ENCODE measurements around the gene RAB10. TPM values are rescaled to one million over a fixed set of nuclear protein-coding genes. Genes with fewer than 3 reads are reported as not detected.
"Not testable (repeated sequence)": the region's sequence is repeated elsewhere in the genome, so short reads cannot be mapped to it uniquely, and the experiment has no call there.

Gene RAB10
- total and polyA plus RNA-seq, 4 experiments from 2014 or later, result 67.8 to 108 (median 91.8) TPM

GRCh38 chr2:26028083-26028482 is 5.8 kb upstream of the RAB10 start:
- DNase-seq; H3K4me3 Mint-ChIP-seq; H3K4me1 Mint-ChIP-seq; H3K36me3 ChIP-seq (ENCODE audit: insufficient read depth, low read length); H3K4me1 ChIP-seq (ENCODE audit: insufficient read depth, low read length); H3K27ac ChIP-seq (ENCODE audit: low read depth, low read length); H3K9me3 Mint-ChIP-seq; H3K27me3 ChIP-seq (ENCODE audit: insufficient read depth, low read length); H3K9me3 ChIP-seq (ENCODE audit: control insufficient read depth in 1 of 2, low read length in 2 of 2); H3K27ac Mint-ChIP-seq; POLR2A ChIA-PET (ENCODE audit: partially characterized antibody); intact Hi-C loops (cut with micrococcal nuclease); CTCF ChIA-PET (ENCODE audit: partially characterized antibody); H3K36me3 Mint-ChIP-seq; H3K27me3 Mint-ChIP-seq; H3K4me3 ChIP-seq (ENCODE audit: low read length in 2 of 2): not testable (repeated sequence)

GRCh38 chr2:26032586-26033269 is 1.2 kb upstream of the RAB10 start:
- H3K36me3 Mint-ChIP-seq, result peaks cover 4 to 20% of the 10 kb centered on the region in 2 donors
- H3K9me3 Mint-ChIP-seq; DNase-seq; H3K9me3 ChIP-seq (ENCODE audit: control insufficient read depth in 1 of 2, low read length in 2 of 2); H3K27me3 ChIP-seq (ENCODE audit: insufficient read depth, low read length); H3K27me3 Mint-ChIP-seq; H3K36me3 ChIP-seq (ENCODE audit: insufficient read depth, low read length): not testable (repeated sequence)
- peak overlapping the region; percentile 94 to 99 (median 97) for H3K4me3 Mint-ChIP-seq
- peak overlapping the region; percentile 94 to 99 for H3K4me3 ChIP-seq (ENCODE audit: low read length in 2 of 2)
- H3K27ac ChIP-seq (ENCODE audit: low read depth, low read length), result peak overlapping the region; percentile 86
- peaks cover 16 to 39% (median 29%) of the 10 kb centered on the region in 4 donors for H3K4me1 Mint-ChIP-seq
- H3K27ac Mint-ChIP-seq, result peak overlapping the region; percentile 89 to 97 (median 96)
- intact Hi-C loops (cut with micrococcal nuclease), result loop anchor here (1.0 to 5.0 kb wide), 4 partner anchors 41 to 1060 kb away; partner anchors contain the start of genes ADGRF3, ASXL2, DNAJC27 and SELENOI
- peaks cover 33% of the 10 kb centered on the region for H3K4me1 ChIP-seq (ENCODE audit: insufficient read depth, low read length)
- POLR2A ChIA-PET (ENCODE audit: partially characterized antibody), result interaction anchor here (0.9 to 2.5 kb wide), 11 partner anchors 13 to 1347 kb away, joined by 3 to 34 read pairs (median 4); partner anchors contain the start of genes ADGRF3, ASXL2 and KIF3C
- CTCF ChIA-PET (ENCODE audit: partially characterized antibody), result interaction anchor here (1.0 to 2.1 kb wide), 2 partner anchors 42 to 152 kb away, joined by 4 to 6 read pairs; no protein-coding TSS in a partner anchor

GRCh38 chr2:26033270-26033817 is 540 bp upstream of the RAB10 start:
- Mint-ChIP-seq H3K27me3 (no peaks in the 10 kb centered on the region), H3K4me1 (peaks cover 16 to 45% (median 33%) of the 10 kb centered on the region in 4 donors), H3K4me3 (peak overlapping the region; percentile 94 to 99 (median 97)), H3K27ac (peak overlapping the region; percentile 89 to 97 (median 96)), H3K9me3 (no peaks in the 10 kb centered on the region), H3K36me3 (peaks cover 4 to 20% of the 10 kb centered on the region in 2 donors)
- Histone ChIP-seq H3K4me1 (ENCODE audit: insufficient read depth, low read length) (peaks cover 38% of the 10 kb centered on the region), H3K9me3 (ENCODE audit: control insufficient read depth in 1 of 2, low read length in 2 of 2) (no peaks in the 10 kb centered on the region), H3K27me3 (ENCODE audit: insufficient read depth, low read length) (no peaks in the 10 kb centered on the region), H3K36me3 (ENCODE audit: insufficient read depth, low read length) (peaks cover 4% of the 10 kb centered on the region), H3K27ac (ENCODE audit: low read depth, low read length) (peak overlapping the region; percentile 86), H3K4me3 (ENCODE audit: low read length in 2 of 2) (peak overlapping the region; percentile 94 to 99)
- intact Hi-C loops (cut with micrococcal nuclease), result loop anchor here (1.0 to 5.0 kb wide), 4 partner anchors 42 to 1061 kb away; partner anchors contain the start of genes ADGRF3, ASXL2, DNAJC27 and SELENOI
- ChIA-PET POLR2A (ENCODE audit: partially characterized antibody) (interaction anchor here (0.9 to 2.7 kb wide), 20 partner anchors 10 to 1346 kb away, joined by 3 to 34 read pairs (median 6); partner anchors contain the start of genes ADGRF3, ASXL2, HADHA and KIF3C), CTCF (ENCODE audit: partially characterized antibody) (interaction anchor here (1.0 to 2.1 kb wide), 5 partner anchors 20 to 151 kb away, joined by 3 to 6 read pairs (median 4); no protein-coding TSS in a partner anchor)
- no peak for DNase-seq

- intact Hi-C loops (cut with micrococcal nuclease), result loop anchor here (1.0 to 5.0 kb wide), 5 partner anchors 10 to 1062 kb away; partner anchors contain the start of genes ADGRF3, DNAJC27, KIF3C and SELENOI
- H3K27me3 ChIP-seq (ENCODE audit: insufficient read depth, low read length), result no peaks in the 10 kb centered on the region
- H3K27ac ChIP-seq (ENCODE audit: low read depth, low read length), result peak overlapping the region; percentile 86
- H3K4me3 ChIP-seq (ENCODE audit: low read length in 2 of 2), result peak overlapping the region; percentile 73 to 99
- no peaks in the 10 kb centered on the region for H3K9me3 ChIP-seq (ENCODE audit: control insufficient read depth in 1 of 2, low read length in 2 of 2)
- peaks cover 4% of the 10 kb centered on the region for H3K36me3 ChIP-seq (ENCODE audit: insufficient read depth, low read length)
- Mint-ChIP-seq H3K9me3 (no peaks in the 10 kb centered on the region), H3K27ac (peak overlapping the region; percentile 89 to 97 (median 96)), H3K4me3 (peak overlapping the region; percentile 94 to 99 (median 97)), H3K27me3 (no peaks in the 10 kb centered on the region), H3K36me3 (peaks cover 4 to 20% of the 10 kb centered on the region in 2 donors), H3K4me1 (peaks cover 16 to 46% (median 36%) of the 10 kb centered on the region in 4 donors)
- H3K4me1 ChIP-seq (ENCODE audit: insufficient read depth, low read length), result peaks cover 43% of the 10 kb centered on the region
- POLR2A ChIA-PET (ENCODE audit: partially characterized antibody), result interaction anchor here (0.8 to 2.7 kb wide), 18 partner anchors 9 to 1345 kb away, joined by 3 to 34 read pairs (median 6); partner anchors contain the start of genes ADGRF3, ASXL2, HADHA and KIF3C
- CTCF ChIA-PET (ENCODE audit: partially characterized antibody), result interaction anchor here (0.7 to 2.1 kb wide), 6 partner anchors 10 to 150 kb away, joined by 3 to 6 read pairs (median 4); no protein-coding TSS in a partner anchor
- peak in 3 of 5 donors; percentile 48 to 66 (median 49) for DNase-seq
These were observed 731 bp downstream of the RAB10 start for GRCh38 chr2:26034637-26034992.

GRCh38 chr2:26035090-26035743 is 1.3 kb downstream of the RAB10 start:
- Mint-ChIP-seq H3K4me1 (peaks cover 16 to 50% (median 37%) of the 10 kb centered on the region in 4 donors), H3K36me3 (peaks cover 4 to 23% of the 10 kb centered on the region in 2 donors), H3K27me3 (no peaks in the 10 kb centered on the region), H3K4me3 (peak overlapping the region; percentile 94 to 99 (median 97)), H3K9me3 (no peaks in the 10 kb centered on the region), H3K27ac (peak overlapping the region; percentile 89 to 97 (median 96))
- H3K9me3 ChIP-seq (ENCODE audit: control insufficient read depth in 1 of 2, low read length in 2 of 2), result no peaks in the 10 kb centered on the region
- POLR2A ChIA-PET (ENCODE audit: partially characterized antibody), result interaction anchor here (0.8 to 2.7 kb wide), 12 partner anchors 8 to 363 kb away, joined by 3 to 34 read pairs (median 6); partner anchors contain the start of genes ASXL2, HADHA and KIF3C
- no peak for DNase-seq
- CTCF ChIA-PET (ENCODE audit: partially characterized antibody), result interaction anchor here (0.7 to 2.1 kb wide), 4 partner anchors 9 to 149 kb away, joined by 3 to 6 read pairs (median 3); no protein-coding TSS in a partner anchor
- intact Hi-C loops (cut with micrococcal nuclease), result no loop called here
- H3K36me3 ChIP-seq (ENCODE audit: insufficient read depth, low read length), result peaks cover 4% of the 10 kb centered on the region
- H3K4me3 ChIP-seq (ENCODE audit: low read length in 2 of 2), result peak overlapping the region; percentile 73 to 99
- no peaks in the 10 kb centered on the region for H3K27me3 ChIP-seq (ENCODE audit: insufficient read depth, low read length)
- peak overlapping the region; percentile 86 for H3K27ac ChIP-seq (ENCODE audit: low read depth, low read length)
- peaks cover 49% of the 10 kb centered on the region for H3K4me1 ChIP-seq (ENCODE audit: insufficient read depth, low read length)

GRCh38 chr2:26039603-26040323 is 5.9 kb downstream of the RAB10 start:
- Histone ChIP-seq H3K27me3 (ENCODE audit: insufficient read depth, low read length) (no peaks in the 10 kb centered on the region), H3K4me1 (ENCODE audit: insufficient read depth, low read length) (peaks cover 89% of the 10 kb centered on the region), H3K4me3 (ENCODE audit: low read length in 2 of 2) (no peak overlapping the region), H3K9me3 (ENCODE audit: control insufficient read depth in 1 of 2, low read length in 2 of 2) (no peaks in the 10 kb centered on the region), H3K36me3 (ENCODE audit: insufficient read depth, low read length) (peaks cover 4% of the 10 kb centered on the region), H3K27ac (ENCODE audit: low read depth, low read length) (no peak overlapping the region)
- no peaks in the 10 kb centered on the region for H3K9me3 Mint-ChIP-seq
- peaks cover 40 to 80% (median 65%) of the 10 kb centered on the region in 4 donors for H3K4me1 Mint-ChIP-seq
- CTCF ChIA-PET (ENCODE audit: partially characterized antibody), result no interaction called here
- no peak overlapping the region for H3K27ac Mint-ChIP-seq
- no peak for DNase-seq
- H3K27me3 Mint-ChIP-seq, result no peaks in the 10 kb centered on the region
- H3K4me3 Mint-ChIP-seq, result peak overlapping the region in 1 of 8 donors; percentile 5
- POLR2A ChIA-PET (ENCODE audit: partially characterized antibody), result no interaction called here
- peaks cover 4 to 27% of the 10 kb centered on the region in 2 donors for H3K36me3 Mint-ChIP-seq
- intact Hi-C loops (cut with micrococcal nuclease), result no loop called here
